ENCODE measurements around the gene HTR3E.

DNA sequence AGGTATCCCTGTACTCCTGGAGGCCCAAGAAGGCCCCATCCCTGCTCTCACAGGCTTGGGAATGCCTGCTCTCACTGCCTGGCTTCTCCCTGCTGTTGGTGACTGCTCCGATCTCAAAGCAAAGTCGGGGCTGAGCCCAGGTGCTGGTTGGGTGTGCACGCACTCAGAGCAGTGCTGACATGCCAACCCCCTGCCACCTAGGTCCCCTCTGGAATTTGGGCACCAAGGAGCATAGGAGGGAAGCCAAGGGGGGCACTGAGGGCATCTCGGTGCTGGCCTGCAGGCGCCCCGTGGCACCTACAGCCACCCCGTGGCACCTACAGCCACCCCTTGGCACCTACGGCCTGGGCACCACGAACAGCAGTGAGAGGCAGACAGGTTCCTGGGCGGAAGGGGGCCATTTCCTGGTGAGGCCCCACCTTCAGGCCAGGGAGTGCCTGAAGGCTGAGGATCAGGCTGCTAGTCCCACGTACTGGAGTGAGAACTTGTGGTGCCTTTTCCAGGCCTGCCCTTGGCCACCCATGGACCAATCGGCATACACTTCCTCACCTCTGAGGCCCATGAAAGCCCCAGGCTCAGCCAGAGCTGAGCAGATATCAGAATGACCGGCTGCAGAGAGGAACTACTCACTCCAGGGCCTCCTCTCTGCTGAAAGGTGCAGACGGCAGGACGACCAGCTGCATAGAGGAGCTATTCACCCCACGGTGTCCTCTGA, 15.6 kb upstream of the HTR3E start:
- TF ChIP-seq, protein P1, sequence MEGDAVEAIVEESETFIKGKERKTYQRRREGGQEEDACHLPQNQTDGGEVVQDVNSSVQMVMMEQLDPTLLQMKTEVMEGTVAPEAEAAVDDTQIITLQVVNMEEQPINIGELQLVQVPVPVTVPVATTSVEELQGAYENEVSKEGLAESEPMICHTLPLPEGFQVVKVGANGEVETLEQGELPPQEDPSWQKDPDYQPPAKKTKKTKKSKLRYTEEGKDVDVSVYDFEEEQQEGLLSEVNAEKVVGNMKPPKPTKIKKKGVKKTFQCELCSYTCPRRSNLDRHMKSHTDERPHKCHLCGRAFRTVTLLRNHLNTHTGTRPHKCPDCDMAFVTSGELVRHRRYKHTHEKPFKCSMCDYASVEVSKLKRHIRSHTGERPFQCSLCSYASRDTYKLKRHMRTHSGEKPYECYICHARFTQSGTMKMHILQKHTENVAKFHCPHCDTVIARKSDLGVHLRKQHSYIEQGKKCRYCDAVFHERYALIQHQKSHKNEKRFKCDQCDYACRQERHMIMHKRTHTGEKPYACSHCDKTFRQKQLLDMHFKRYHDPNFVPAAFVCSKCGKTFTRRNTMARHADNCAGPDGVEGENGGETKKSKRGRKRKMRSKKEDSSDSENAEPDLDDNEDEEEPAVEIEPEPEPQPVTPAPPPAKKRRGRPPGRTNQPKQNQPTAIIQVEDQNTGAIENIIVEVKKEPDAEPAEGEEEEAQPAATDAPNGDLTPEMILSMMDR (IDR thresholded peaks at IDR 0.05), result no peak
- TF ChIP-seq POLR2A (IDR thresholded peaks at IDR 0.05), result no peak
